ENCODE measurements around the gene MLLT11. TPM values are rescaled to one million over a fixed set of nuclear protein-coding genes. Genes with fewer than 3 reads are reported as not detected.

MLLT11 gene
- total RNA-seq, 6 donors from 2014 or later = 0.30 to 1.3 (median 1.1) TPM

GRCh38 chr1:151067185-151067584 lies 7.0 kb downstream of the MLLT11 start:
- TF ChIP-seq POLR2AphosphoS5 (IDR thresholded peaks at IDR 0.05) = no peak
- no peak for TF ChIP-seq POLR2A (IDR thresholded peaks at IDR 0.05)
- no peak for TF ChIP-seq EP300 (IDR thresholded peaks at IDR 0.05)
- TF ChIP-seq CTCF (IDR thresholded peaks at IDR 0.05) = no peak
- H3K4me3 ChIP-seq = no peak overlapping the region
- H3K27me3 ChIP-seq = no peaks in the 10 kb centered on the region
- H3K36me3 ChIP-seq = no peaks in the 10 kb centered on the region
- 90 to 92% methylated on average over 4 of the region's 4 CpGs for WGBS, 2 donors
- ATAC-seq (ENCODE audit: low FRiP score in 2 of 2) (no peak), DNase-seq (no peak)
- H3K27ac ChIP-seq = no peak overlapping the region
- peaks cover 9 to 21% (median 13%) of the 10 kb centered on the region in 4 donors for H3K4me1 ChIP-seq
- no peaks in the 10 kb centered on the region for H3K9me3 ChIP-seq

- DNase-seq = no peak
- WGBS, 2 donors = 63 to 71% methylated on average over 5 of the region's 5 CpGs
Measured at GRCh38 chr1:151069103-151069486, 8.9 kb downstream of the MLLT11 start.

GRCh38 chr1:151070474-151071276 lies 10.5 kb downstream of the MLLT11 start, which contains the start of gene GABPB2:
GABPB2 (plus strand) TSS chr1:151070761; CDS start chr1:151088190, 17,429 bp downstream.
- ATAC-seq (ENCODE audit: low FRiP score in 2 of 2) (peak; percentile 96 to 99), DNase-seq (peak; percentile 95 to 98)
- Histone ChIP-seq H3K4me1 (peaks cover 9 to 25% (median 15%) of the 10 kb centered on the region in 4 donors), H3K4me3 (peak within 1 kb of the TSS; percentile 54 to 96 (median 84)), H3K27ac (peak within 1 kb of the TSS; percentile 96 to 99 (median 98)), H3K36me3 (no peaks in the 10 kb centered on the region), H3K9me3 (no peaks in the 10 kb centered on the region), H3K27me3 (no peaks in the 10 kb centered on the region)
- TF ChIP-seq POLR2AphosphoS5 (IDR thresholded peaks at IDR 0.05) (peak; percentile 83 to 89), CTCF (IDR thresholded peaks at IDR 0.05) (peak; percentile 69 to 95 (median 84)), POLR2A (IDR thresholded peaks at IDR 0.05) (peak in 3 of 4 donors; percentile 47 to 73 (median 63)), EP300 (IDR thresholded peaks at IDR 0.05) (no peak)
- 0 to 1% methylated on average over 47 to 49 of the region's 50 CpGs for WGBS, 2 donors

More at GRCh38 chr1:151069103-151069486, 8.9 kb downstream of the MLLT11 start:
- TF ChIP-seq CTCF (IDR thresholded peaks at IDR 0.05) = no peak
- no peak for TF ChIP-seq POLR2AphosphoS5 (IDR thresholded peaks at IDR 0.05)
- TF ChIP-seq EP300 (IDR thresholded peaks at IDR 0.05) = no peak
- TF ChIP-seq POLR2A (IDR thresholded peaks at IDR 0.05) = no peak
- ATAC-seq (ENCODE audit: low FRiP score in 2 of 2) = no peak
- Histone ChIP-seq H3K9me3 (no peaks in the 10 kb centered on the region), H3K4me3 (no peak overlapping the region), H3K27me3 (no peaks in the 10 kb centered on the region), H3K27ac (peak overlapping the region in 3 of 4 donors; percentile 9 to 99 (median 97)), H3K4me1 (peaks cover 9 to 25% (median 15%) of the 10 kb centered on the region in 4 donors), H3K36me3 (no peaks in the 10 kb centered on the region)

GRCh38 chr1:151072224-151072623 lies 12.0 kb downstream of the MLLT11 start:
- TF ChIP-seq POLR2AphosphoS5 (IDR thresholded peaks at IDR 0.05) (no peak), POLR2A (IDR thresholded peaks at IDR 0.05) (no peak), EP300 (IDR thresholded peaks at IDR 0.05) (no peak), CTCF (IDR thresholded peaks at IDR 0.05) (no peak)
- Histone ChIP-seq H3K27ac (peak overlapping the region in 1 of 4 donors; percentile 97), H3K9me3 (no peaks in the 10 kb centered on the region), H3K4me3 (no peak overlapping the region), H3K36me3 (no peaks in the 10 kb centered on the region), H3K27me3 (no peaks in the 10 kb centered on the region), H3K4me1 (peaks cover 9 to 25% (median 15%) of the 10 kb centered on the region in 4 donors)
- no peak for DNase-seq
- WGBS, 2 donors = 75 to 79% methylated on average over 12 to 13 of the region's 13 CpGs
- ATAC-seq (ENCODE audit: low FRiP score in 2 of 2) = no peak

All from upper lobe of left lung (tissue), 6 donors.